ENCODE results near the gene TRA2B.
"Not testable (repeated sequence)": the region's sequence is repeated elsewhere in the genome, so short reads cannot be mapped to it uniquely, and the experiment has no call there.

Gene TRA2B

DNA sequence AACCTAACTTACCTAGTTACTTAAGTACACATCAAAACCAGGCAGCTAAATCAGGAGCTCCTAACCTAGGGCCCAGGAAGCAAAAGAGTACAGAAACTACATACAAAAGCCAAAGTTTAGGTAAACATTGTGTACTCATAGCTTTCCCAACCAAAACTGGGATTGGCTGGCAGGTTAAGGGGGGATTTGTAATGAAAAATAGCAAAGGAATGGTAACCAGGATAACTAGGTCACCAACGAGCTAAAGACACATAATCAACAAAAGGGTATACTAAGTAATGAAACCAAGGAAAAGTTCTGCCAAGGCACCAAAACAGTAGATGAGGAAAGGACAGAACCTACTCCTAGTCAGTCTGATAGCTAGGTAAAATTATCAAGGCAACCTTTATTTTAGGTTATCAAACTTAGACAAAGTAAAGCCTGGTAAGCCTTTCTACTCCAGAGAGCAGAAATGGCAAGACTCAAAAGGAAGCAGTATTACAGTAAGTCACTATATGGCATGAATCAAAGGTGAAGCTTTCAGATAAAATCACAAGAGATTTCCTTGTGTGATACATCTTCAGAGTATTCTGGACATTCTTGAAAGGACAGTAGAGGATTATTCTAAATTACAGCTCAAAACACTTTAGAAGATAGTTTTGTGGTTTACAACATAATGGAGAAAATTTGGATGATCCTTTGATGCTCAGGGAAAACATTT, 10.2 kb downstream of the TRA2B start:
- DNase-seq (ENCODE audit: low read depth, low spot score) = no peak

DNA sequence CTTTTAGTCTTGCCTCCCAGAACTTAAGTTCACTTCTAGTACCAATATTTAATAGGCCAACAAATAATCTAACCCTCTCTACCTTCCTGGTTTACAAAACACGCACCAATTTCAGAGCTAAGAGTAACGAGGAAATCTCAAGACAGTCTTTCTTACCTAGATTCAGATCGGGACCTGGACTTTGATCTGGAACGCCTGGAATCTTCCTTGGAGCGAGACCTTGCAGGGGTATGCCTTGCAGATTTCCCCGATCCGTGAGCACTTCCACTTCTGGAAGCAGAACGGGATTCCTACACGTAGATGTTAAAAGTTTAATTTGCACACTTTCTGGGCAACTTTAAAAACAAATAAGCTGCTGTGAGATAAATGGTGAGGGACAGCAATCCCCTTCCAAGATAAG, 11.4 kb downstream of the TRA2B start:
- DNase-seq (ENCODE audit: low read depth, low spot score) = no peak

GRCh38 chr3:185925353-185925752, 12.5 kb downstream of the TRA2B start:
- no peak for DNase-seq (ENCODE audit: low read depth, low spot score)

DNA sequence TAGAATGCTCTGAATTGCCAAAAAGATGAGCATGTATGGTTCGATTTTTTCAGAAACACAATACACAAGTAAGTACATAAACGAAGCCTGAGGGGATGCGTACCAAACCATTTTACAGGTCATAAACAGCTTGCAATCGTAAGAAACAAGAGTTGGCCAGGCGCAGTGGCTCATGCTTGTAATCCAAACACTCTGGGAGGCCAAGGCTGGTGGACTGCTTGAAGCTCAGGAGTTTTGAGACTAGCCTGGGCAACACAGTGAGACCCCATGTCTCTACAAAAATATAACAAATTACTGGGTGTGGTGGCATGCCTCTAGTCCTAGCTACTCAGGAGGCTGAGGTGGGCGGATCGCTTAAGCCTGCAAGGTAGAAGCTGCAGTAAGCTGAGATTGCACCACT, 13.4 kb downstream of the TRA2B start:
- DNase-seq (ENCODE audit: low read depth, low spot score) = no peak

DNA sequence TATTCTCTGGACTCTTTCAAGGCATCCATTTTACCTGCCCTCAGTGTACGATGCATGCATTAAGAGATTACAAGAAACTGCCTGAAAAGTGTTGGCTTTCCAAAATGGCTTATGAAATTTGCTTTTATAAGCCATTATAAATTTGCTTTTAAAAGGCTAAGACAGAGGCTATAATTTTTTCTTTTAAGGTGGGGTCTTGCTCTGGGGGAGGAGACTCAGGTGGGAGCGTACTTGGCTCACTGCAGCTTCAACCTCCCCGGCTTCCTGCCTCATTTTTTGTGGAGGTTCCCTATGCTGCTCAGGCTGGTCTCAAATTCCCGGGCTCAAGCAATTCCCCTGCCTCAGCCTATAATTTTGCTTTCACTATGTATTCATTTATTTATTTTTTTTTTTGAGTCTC, 17.6 kb downstream of the TRA2B start:
- no peak for DNase-seq (ENCODE audit: low read depth, low spot score)

DNA sequence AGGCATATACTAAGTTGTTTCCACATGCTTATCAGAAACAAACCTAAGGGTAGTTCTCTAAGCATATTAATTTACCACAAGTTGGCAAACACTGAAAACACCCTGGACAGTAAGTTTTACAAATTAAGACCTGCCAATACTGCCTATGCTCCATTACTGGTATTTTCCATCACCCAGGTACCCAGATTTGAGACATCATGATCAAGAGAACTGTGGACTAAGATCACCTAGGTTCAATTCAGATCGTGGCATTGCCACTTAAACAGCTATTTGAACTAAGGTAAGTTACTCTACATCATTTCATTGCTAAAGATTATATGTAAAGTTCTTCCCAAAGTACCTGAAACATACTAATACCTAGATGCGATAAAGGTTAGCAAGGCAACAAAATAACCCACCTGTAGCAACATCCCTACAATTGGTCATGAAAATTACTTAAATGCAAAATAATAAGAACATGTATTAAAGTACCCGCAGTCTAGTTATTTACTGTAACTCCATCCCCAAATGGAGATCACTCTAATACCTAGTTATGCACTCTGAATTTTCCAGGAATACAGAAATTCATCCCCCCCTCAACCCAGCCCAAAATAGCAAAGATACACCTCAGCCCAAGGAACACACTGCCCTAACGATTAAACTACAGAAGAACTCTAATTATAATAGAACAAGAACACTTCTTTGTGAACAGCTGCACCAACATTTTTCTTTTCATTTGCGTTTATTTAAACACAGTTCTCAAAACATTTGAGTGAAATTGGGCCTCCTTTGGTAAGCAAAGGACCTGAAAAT, 21.6 kb downstream of the TRA2B start:
- no peak for DNase-seq (ENCODE audit: low read depth, low spot score)

DNA sequence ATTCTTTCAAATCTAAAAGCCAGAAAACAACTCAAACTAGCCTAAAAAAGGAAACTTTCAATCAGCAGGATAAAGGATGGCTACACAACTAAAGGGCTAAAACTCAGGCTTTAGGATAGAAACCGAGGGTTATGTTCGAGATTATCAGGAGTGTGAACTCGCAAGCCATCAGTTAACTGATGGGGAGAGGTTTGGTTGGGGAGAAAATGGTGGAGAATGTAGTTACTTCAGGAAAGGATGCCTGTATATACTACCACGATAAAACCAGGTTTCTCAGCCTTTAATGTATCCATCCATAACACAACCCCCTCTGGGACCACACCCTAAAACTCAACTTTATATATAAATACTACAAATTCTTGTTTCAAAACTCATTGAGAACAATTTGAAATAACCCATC, 22.2 kb downstream of the TRA2B start:
- DNase-seq (ENCODE audit: low read depth, low spot score) = no peak

- DNase-seq (ENCODE audit: low read depth, low spot score) = no peak
These were observed 22.7 kb downstream of the TRA2B start for GRCh38 chr3:185914911-185915629.

DNA sequence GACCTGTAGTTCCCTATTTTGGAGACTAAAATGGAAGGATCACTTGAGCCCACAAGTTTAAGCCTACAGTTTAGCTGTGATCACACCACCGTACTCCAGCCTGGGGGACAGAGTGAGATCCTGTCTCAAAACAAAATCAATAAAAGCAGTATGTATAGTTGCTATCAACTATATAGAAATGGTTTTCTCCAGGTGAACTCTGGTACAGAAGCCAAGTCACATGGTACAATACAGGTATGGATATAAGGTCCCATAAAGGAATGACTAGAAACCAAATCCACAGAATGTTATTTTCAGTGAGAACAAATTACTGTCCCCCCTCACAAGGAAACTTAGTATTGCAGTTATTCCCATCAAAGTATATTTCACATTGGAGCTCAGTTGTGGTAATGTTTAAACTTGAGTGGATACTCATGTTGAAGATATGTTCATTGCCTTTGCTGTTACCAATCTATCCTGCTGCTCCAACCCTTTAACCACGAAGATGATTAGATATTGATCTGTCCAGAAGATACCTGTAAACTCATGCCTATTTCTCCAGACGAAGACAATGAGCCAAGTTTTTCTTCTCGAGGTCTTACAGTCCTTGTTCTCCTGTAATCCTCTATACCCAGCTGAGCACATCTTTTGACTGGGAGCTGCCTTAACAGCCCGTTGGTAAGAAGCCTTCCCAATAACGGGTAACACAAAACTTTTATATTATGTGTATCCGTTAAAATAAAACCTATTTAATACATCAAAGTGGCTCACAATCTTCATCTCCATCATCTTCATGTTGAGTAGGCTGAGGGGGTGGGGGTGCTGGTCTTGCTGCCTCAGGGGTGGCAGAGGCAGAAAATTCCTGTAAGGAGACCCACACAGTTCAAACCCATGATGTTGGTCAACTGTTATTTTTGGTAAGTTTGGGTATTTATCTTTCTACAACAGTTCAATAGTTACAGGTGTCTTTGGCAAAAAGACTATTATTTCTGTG, 24.6 kb downstream of the TRA2B start:
- no peak for DNase-seq (ENCODE audit: low read depth, low spot score)

DNA sequence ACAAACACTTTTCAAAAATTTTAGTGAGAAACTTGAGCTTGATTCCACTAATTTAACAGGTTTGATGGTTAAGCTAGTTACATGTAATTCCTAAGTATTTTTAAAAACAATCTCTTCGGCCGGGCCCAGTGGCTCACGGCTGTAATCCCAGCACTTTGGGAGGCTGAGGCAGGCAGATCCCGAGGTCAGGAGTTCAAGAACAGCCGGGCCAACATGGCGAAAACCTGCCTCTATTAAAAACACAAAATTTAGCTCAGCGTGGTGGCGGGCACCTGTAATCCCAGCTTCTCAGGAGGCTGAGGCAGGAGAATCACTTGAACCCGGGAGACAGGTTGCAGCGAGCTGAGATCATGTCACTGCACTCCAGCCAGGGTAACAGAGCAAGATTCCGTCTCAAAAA, 25.3 kb downstream of the TRA2B start:
- no peak for DNase-seq (ENCODE audit: low read depth, low spot score)

DNA sequence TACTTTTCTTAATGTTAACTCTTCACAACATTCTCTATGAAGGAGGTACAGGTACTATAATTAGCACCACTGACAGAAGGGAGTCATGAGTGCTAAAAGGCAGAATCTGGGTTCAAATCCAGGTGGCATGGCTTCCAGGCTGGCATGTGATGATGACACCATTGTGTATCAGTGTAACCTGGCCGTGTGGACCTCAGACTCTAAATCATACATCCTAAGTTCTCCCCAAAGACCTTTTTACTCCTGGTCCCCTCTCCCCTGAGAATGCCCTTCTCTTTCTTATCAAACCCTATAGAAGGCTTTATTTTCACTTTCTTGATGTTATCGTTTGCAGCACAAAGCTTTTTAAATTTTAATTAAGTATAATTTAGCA, 26.8 kb downstream of the TRA2B start:
- not testable (repeated sequence) for DNase-seq (ENCODE audit: low read depth, low spot score)

GRCh38 chr3:185910322-185911075, 27.3 kb downstream of the TRA2B start:
- DNase-seq (ENCODE audit: low read depth, low spot score) = not testable (repeated sequence)

DNA sequence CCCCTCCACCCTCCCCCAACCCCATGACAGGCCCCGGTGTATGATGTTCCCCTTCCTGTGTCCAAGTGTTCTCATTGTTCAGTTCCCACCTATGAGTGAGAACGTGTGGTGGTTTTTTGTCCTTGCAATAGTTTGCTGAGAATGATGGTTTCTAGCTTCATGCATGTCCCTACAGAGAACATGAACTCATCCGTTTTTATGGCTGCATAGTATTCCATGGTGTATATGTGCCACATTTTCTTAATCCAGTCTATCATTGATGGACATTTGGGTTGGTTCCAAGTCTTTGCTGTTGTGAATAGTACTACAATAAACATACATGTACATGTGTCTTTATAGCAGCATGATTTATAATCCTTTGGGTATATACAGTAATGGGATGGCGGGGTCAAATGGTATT, 27.9 kb downstream of the TRA2B start:
- DNase-seq (ENCODE audit: low read depth, low spot score) = not testable (repeated sequence)

DNA sequence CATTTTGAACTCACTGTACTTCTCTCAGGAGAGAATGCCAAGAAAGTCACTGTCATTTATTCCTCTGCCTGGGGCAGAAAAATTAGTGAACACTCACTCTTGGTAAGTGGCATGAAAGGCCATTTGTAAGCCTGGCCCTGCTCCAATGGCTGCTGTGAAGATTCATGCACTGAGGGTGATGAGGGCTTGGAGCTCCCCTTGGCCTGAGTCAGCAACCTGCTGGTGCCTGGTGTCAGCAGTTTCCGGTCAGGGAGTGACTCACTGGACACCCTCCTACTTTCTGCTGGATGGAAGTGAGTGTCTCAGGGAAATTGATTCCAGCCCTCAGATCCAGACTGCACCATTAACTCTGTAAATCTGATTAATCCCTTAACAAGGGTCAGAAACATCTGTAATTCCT, 37.6 kb downstream of the TRA2B start:
- peak; percentile 83 for DNase-seq (ENCODE audit: low read depth, low spot score)

DNA sequence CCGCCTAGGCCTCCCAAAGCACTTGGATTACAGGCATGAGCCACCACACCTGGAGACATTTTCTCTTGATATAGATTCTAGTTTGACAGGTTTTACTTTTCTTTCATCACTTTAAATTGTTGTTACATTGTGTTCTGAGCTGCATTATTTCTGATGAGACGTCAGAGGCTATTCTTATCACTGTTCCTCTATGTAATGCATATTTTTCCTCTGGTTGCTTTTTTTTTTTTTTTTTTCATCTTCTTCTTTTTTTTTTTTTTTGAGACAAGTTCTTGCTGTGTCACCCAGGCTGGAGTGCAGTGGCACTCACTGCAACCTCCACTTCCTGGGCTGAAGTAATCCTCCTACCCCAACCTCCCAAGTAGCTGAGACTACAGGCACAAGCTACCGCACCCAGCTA, 41.2 kb downstream of the TRA2B start:
- no peak for DNase-seq (ENCODE audit: low read depth, low spot score)

DNA sequence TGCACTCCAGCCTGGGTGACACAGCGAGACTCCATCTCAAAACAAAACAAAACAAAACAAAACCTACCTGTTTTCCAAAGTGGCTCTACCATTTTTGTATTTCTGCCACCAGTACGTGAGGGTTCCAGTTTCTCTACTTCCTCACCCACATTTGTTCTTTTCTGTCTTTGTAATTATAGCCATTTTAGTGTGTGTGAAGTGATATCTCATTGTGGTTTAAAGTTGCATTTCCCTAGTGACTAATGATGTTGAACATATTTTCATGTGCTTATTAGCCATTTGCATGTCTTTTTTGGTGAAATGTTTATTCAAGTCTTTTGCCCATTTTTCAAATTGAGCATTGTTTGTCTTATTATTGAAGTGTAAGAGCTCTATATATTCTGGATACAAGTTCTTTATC, 50.7 kb downstream of the TRA2B start:
- DNase-seq (ENCODE audit: low read depth, low spot score) = no peak

DNA sequence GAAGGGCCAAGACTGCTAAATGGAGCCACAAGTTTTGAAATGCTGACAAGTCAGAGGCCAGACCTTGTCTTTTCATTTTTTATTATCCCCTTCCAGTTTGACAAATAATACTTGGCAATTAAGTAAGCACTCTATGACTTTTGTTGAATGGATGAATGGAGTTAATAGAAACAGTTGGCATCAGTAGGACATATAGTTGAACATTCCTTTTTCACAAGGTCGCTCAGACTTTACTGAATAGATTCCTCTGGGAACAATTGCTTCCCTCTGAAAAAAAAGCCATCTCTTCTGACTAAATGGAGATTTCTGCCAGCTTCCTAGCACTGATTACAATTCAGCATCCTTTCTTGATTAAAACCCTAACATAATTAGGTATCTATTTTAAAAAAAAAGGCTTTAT, 53.2 kb downstream of the TRA2B start:
- DNase-seq (ENCODE audit: low read depth, low spot score) = no peak

- DNase-seq (ENCODE audit: low read depth, low spot score) = no peak
These were observed 55.9 kb downstream of the TRA2B start for GRCh38 chr3:185881926-185882325.

DNA sequence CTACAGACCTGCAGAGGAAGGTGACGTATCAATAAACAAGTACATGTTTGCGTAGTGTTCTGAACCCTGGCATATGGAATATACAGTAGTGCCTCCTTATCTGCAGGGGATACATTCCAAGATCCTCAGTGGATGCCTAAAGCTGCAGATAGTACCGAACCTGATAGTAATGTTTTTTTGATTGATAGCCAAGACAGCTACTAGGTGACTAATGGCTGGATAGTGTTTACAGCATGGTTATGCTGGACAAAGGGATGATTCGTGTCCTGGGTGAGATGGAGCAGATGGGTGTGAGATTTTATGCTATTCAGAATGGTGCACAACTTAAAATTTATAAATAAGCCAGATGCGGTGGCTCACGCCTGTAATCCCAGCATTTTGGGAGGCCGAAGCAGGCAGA, 57.2 kb downstream of the TRA2B start:
- no peak for DNase-seq (ENCODE audit: low read depth, low spot score)

DNA sequence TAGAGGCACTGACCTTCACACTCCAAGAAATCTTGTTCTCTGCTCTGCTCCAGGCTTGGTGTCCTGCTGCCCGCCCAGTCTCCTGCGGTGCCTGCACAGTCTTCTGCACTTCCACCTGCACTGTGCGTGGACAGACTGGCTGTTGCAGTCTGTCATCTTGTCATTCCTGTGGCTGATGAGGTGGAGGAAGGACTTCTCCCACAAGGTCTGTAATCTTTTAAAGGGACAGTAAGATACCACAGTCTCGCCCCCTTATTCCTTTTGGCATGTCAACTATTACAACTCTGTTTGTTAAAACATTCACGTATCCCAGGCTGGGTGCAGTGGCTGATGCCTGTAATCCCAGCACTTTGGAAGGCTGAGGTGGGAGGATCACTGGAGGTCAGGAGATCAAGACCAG, 58.9 kb downstream of the TRA2B start:
- no peak for DNase-seq (ENCODE audit: low read depth, low spot score)

GRCh38 chr3:185874119-185874518, 63.7 kb downstream of the TRA2B start:
- DNase-seq (ENCODE audit: low read depth, low spot score) = no peak
